GM18861 (cell line): ENCODE measurements around the gene KIRREL3.

Source experiments
- ATAC-seq: cut with Tn5 transposase; IDR thresholded peaks from one replicate; pipeline ENCODE4 v1.9.1; 2021; ENCODE audit not compliant: unreplicated experiment

Gene KIRREL3

DNA sequence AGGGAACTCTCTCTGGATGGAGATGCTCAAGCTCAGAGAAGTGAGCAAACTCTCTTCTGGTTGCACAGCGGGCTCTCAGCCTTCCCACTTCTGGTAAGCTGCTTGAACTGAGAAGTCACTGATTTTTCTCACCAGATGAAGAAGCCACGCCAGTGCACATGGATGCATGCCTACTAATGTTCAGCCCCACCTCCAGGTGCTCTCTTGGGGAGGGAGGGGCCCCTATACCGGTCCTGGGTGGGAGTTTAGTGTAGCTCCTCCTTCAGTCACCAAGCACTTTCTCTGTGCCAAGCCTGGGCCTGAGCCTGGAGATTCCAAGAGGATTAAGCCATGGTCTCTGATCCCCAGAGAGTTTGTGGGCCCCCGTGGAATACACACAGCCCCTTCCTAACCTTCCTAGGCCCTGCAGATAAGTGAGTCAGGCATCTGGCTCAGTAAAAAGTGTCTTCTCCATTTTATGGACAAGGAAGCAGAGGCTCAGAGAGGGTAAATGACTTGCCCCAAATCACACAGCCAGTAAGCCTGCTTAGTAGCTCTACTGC, 502.9 kb downstream of the KIRREL3 start:
- no peak for ATAC-seq

DNA sequence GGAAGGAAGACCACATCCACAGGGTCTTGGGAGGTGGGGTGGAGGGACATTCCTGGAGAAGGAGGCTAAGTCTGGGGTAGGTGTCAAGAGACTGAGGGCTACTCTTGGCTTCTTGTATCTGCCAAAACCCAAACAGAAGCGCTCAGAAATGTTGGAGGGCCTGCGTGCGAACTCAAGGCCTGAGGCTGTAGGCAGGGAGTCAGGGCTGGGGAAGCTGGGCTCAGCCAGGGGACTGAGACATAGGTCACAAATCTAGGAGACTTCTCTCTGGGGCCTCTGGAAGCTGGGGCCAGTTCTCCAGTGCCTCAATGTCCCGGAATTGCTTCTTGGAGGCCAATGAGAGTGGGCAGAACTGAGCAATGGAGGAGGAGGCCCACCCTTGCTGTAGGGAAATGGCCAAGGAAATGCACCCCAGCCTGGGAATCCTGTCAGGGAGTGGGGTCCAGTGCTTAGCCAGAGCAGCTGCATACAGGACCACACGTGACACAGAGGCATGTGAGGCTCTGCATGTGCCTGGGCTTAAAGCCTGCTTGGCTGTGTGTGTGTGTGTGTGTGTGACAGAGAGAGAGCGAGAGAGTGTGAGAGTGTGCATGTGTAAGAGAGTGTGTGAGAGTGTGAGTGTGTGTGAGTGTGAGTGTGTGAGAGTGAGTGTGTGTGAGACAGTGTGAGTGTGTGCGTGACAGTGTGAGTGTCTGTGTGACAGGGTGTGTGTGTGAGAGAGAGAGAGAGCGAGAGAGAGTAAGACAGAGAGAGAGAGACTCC, 503.8 kb downstream of the KIRREL3 start:
- no peak for ATAC-seq

DNA sequence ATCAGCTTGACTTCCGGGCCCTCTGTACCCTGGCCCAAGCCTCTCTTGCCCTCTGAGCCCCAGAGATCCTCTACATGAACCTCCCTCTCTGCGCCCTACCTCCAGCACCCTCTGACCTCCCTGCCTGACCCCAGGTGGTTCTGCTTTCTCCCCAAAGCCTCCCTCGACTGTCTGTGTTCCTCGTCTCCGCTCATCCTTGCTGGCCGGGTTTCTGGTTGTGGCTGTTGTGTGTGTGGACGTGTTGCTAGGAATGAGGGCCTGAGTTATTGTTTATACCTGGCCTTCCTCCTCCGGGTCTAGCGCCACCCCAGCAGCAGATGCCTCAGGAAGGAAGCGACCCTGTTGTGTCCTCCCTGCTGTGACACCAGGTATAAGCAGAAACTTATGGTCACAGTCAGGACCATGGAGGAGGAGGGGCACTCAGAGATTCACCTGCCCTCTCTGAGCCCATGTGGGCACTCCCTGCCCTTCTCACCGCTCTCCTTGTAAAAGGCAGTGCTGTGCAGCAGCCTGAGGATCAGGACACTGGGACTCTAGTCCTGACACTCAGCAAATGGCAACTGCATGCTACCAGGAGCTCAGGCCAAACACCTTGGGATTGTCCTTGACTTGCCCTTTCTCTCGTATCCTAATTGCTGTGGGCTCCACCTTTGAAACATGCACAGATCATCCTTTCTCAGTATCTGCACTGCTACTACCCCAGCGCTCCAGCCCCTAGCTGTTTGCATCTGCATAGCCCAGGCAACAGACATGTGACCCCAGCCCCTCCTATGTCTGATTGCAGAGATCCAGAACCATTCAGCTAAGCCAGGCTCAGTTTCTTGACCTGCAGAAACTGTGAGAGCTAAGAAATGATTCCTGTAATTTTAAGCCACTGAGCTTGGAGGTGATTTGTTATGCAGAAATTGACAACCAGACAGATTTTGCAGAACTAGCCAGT, 505.0 kb downstream of the KIRREL3 start:
- ATAC-seq, result no peak

DNA sequence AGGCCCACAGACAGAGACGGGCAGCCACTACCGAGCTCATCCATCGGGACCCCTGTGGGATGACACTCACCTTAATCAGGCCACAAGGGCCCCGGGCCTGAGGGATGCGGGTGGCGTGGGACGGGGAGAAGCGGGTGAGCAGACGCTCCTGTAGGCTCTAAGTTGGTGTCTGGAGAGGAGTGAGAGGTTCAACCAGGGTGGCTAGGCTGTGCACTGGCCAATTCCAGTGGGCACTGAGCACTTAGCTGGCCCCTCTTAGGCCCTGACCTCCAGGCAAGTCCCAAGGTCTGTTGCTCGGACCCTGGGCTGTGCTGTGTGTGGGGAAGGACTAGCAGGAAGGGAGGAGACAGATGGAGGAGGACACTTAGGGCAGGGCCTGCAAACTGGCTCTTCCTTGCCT, 505.7 kb downstream of the KIRREL3 start:
- ATAC-seq, result no peak

DNA sequence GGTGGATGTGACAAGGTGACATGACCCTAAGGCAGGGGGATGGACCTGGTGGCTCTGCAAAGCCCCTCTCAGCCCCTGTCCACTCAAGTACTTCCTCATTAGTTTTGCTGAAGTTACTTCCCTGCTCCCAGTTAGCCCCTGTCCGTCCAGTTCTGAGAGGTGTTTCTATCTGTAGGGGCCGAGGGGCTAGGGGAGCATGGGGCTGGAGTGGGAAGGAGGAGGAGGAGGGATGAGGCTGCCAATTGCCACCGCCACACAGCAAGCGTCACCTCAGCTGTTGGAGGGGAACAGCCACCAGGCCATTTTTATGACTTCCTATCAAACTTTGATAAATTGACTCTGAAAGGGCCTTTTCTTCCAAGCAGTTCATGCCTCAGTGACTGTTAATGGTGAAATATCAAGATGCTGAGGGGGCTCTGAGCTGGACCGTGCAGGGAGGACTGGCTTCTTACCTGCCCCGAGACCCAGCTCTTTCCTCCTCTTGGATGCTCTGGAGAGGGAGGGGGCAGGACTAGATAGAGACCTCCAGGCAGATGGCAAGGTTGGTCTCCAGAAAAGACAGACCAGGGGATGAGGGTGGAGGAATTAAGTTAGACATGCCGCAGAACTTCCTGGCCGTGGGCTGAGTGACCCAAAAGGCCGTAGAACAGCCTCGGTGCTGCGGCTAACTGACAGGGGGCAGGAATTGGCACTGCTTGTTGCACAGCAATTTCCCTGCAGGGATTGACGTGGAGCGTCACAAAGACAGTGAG, 508.1 kb downstream of the KIRREL3 start:
- no peak for ATAC-seq

DNA sequence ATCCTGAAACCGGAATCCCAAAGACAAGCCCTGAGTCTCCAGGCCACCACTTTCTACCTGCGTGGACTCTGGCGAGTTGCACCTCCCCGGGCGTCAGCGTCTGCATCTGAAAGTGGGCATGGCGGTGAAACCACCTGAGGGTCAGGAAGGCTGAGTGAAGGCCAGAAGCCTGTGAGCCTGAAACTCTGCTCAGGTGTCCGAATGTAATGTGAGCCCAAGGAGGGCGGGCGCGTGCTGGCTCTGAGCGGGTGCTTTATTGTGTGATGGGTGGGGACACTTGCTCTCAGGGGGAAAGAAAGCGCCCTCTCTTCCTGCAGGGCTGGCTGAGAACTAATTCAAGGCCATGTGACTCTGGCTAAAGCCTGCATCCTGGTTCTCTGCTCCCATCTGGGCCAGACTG, 509.5 kb downstream of the KIRREL3 start:
- ATAC-seq, result no peak

DNA sequence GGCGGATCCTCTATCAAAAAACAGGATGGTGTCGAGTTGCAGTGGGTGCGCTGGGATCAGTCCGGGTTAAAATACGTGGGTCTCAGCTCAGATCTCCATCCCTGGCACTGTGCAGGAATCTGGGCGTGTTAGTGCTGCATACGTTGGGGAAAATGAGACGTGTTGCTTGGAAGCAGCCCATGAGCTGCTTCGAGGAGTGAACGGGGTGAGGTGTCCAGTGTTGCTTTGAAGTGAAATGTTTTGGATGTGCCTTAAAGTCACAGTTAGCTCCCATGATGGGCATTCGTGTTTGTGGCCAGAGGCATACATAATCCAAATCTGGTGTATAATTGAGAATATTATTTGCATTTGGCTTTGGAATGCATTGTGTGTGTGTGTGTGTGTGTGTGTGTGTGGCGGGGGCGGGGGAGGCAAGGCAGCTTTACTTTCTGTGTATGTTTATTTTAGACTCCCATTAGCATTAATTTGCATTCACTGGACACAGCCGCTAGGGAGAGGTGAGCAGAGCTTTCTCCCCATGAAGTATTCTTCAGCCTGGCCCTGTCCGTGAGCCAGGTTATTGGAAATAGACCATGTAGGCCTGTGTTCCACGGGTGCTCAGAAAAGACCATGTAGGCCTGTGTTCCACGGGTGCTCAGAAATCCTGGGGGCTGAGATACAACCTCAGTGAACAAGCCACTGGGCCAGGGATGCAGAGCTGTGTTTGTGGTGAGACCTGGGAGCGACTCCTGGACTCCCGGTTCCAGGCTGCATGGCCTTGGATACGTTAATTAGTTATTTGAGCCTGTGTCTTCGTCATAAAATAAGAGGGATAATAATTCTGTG, 510.5 kb downstream of the KIRREL3 start:
- no peak for ATAC-seq

DNA sequence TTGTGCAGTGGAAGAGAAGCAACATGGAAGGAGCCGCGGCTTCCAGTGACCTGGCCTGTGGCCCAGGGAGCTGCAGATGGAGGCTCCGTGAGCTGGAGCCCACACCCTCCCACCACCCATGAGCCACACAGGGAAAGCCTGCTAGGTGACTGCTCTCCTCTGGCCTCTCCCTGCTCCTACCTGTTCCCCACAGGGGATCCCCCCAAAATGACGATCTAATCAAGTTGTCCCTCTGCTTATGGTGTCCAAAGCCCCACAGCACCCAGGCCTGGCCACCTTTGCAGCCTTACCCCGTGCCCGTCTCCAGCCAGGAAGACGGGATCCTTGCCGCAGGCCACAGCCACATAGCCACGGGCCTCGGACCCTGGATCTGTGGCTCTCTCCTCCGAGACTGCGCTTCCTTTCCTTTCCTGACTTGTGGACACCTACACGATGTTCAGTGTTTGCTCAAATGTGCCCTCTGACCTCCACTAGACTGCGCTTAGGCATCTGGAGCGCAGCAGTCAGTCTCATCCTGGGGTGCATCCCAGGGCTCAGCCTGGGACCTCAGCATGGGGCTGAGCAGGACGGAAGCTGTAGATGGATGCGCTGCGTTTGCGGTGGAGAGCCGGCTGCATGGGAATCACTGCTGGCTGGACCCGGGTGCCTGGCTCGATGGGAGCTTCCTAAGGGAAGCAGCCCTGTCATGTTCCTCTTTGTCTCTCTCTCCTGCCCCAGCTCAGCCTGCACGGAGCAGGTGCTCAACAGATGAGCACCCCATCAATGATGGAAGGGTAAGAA, 511.8 kb downstream of the KIRREL3 start:
- no peak for ATAC-seq

DNA sequence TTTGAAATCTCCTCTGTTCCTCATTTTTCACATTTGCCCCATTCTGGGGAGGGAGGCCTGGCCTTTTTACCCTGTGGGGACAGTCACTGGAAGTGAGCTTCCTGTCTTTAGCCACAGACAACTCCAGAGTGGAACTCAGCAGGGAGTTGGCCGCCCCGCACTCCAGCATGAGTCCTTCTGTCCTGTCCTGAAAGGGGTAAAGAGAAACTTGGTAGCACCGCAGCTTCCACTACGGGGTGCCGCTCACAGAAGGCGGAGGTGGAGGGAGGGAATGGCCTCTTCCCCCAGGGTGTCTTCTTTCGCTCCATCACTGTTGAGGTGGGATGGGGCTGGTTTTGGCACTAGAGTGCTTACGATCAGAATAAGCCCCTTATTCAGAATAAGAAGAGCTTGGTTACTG, 512.9 kb downstream of the KIRREL3 start:
- no peak for ATAC-seq

DNA sequence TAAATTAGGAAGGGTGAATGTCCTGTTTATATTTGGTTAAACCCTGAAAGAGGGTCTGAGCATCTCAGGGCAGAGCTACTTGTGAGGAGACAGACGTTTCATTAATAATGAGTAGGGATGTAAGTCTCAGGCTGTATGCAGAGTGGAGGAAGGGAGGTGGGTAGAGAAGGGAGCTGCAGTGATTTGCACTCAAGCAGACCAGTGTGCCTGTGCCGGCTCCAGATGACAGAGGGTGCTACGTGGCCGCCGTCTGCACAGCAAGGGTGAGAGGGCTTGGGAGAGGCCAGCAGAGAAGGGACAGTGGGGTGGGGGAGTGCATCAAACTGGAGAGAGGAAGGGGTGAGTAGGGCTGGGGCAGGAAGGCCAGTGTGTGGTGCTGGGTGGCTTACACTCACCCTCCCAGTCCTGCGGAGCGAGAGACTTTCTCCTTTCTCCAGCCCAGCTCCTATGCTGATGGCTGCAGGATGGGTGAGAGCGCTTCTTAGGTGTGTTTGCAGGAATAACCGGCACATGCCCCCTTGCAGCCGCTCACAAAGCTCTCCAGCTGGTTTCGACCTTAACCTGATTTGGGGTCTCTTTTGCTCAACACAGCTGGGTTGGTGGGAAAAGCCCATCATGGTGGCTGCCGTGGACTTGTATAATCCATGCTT, 514.5 kb downstream of the KIRREL3 start:
- no peak for ATAC-seq

DNA sequence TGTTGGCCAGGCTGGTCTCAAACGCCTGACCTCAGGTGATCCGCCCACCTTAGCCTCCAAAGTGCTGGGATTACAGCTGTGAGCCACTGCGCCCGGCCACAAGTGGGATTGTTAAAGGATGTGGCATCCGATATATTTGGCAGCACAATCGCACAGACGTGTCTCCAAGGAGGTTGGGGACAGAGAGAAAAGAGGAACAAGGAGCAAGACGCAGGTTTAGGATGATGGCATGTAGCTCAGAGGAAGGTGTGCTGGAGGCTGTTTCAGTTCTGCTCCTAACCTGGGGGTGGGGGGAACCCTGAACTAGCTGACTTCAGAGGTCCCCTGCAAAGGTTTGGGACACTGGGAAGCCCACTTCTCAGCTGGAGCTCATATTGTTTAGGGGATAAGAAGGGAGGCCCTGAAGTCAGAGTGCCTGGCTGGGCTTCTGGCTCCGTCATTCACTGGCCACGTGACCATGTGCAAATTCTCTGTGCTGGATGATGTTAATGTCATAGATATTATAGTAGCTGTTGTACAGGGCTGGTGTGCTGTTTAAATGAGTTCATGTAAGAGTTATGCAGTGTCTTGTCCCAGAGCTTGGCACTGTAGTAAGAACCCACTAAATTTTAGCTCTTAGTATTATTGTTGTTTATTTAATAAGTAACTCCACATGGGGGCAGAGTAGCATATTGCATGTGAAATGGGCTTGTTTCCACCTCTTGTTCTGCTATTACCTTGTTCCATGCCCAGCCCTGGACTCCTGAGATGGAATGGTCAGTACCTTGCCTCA, 515.4 kb downstream of the KIRREL3 start:
- no peak for ATAC-seq

DNA sequence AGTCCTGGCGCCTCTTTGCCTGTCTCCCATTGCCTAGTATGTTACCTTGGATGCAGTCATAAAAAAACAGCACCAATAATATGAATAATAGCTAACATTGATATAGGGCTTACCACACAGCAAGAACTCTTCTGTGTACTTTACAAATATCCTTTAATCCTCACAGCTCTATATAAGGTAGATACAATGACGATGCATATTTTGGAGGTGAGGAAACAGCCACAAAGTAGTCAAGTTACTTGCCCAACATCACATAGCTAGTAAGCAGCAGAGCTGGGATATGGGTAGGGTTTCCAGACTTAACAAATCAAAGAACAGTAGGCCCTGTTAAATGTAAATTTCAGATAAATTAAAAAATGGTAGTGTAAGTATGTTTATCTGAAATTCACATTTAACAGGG, 516.3 kb downstream of the KIRREL3 start:
- no peak for ATAC-seq

DNA sequence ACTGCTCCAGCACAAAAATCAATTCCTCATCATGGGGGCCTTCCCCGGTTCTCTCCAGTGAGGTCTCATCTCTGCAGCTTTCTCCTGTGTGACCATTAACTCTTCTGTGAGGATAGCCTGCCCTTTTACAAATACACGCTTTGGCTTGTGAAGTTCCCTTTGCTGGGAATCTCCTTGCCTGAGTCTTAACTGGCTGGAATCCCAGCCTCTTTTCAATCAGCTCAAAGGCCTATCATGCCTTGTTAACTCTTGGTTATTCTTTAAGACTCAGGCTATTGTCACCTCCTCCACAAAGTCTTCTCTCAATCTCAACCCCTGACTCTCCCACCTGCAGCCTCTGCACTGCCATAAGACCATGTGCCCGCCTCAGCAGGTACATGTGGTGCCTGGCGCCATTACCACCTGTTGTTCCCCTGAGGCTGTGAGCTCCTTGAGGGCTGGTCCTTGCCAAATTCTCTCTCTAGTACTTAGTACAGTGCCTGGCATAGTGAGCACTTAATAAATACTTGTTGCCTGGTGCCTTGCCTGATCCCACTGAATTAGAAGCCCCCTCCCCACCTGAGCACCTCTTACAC, 516.9 kb downstream of the KIRREL3 start:
- no peak for ATAC-seq

DNA sequence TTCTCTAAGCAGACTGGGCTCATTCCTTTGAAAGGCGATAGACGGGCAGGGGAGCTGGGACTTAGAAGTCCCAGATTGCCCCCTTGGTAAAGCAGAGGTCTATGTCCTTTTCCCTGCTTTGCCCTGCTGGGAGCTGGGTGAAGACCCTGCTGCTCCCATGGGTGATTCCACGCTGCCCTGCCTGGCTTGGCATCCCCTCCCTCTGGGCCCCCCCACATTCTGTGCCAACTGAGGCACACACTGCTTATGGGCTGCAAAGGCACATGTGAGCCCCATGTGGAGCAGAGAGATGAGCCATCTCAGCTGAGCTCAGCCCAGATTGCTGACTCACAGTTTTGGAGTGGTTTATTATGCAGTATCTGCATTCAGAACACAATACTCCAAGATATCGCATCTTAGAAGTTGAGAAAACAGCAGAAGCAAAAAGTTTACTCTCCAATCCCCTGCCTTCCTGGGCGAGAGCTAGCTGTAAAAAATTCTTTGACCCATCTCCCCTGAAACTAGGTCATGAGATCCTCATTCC, 517.9 kb downstream of the KIRREL3 start:
- no peak for ATAC-seq

DNA sequence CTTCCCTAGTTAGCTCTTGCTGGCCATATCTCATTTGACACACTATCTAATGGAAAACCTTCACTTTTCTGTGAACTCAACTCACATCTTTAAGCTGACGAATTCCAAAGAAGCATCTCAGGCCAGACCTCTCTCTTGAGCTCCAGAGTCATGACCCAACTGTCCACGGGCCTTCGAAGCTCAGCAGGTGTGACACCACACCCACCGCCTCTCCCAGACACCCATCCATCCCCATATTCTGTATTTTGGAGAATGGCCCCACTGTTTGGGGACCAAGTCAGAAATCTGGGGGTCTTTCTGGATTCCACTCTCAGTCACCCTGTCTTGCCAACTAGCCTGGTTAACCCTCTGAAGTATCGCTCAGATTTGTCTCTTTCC, 519.3 kb downstream of the KIRREL3 start:
- no peak for ATAC-seq

DNA sequence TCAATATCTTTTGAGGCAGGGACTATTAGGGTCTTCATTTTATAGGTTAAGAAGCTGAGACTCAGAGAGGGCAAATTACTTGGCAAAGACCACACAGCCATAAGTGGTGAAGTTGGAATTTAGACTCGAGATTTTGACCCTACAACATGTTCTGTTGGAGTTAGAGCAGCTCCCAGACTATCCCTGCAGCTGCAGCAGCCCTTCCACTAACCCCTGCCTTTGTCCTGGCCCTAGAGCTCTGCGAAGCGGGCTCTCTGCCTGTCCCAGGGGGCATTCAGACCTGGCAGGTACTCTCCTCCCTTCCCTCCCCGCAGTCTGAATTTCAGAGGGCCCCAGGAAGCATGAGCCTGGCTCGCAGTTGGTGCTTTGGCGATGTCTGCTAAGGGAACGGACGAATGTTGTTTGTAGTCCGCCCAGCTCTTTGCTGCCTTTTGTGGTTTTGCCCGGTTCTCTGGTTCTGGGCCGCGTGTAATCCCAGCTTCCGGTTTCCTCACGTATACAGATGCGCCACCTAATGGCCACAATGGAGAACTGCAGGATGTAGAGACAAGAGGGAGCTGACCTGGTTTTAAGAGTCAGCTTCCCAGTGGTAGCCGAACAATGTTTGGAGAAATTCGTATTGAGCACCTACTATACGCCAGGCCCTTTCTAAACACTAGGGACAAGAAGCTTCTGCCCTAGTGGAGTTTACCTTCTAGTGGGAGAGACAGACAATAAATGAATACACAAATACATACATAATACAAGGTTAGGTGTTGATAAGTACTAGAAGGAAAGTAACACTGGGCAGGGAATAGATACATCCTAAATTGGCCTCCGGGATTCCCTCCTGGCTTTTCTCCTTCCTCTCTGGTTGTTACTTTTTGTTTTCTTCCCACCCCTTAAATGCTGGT, 519.9 kb downstream of the KIRREL3 start:
- ATAC-seq, result peak; percentile 64

DNA sequence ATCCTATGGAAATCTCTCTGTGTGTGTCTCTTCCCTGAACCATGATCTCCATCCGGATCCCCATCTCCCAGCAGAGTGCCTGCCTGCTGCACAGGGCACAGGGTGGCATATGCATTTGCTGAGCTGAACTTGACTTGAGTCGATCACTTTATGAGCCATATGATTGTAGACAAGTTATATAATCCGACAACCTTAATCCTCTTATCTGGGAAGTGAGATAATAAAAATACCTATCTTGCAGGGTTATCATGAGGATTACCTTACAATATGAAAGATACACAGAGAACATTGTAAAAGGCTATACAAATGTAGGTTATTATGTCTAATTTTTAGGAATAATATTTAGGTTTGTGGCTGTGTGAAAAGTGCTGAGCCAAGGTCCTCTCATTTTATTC, 520.6 kb downstream of the KIRREL3 start:
- no peak for ATAC-seq
